Endothelial cell of umbilical vein (primary cell): ENCODE measurements around the gene ASB13. TPM values are rescaled to one million over a fixed set of nuclear protein-coding genes. Genes with fewer than 3 reads are reported as not detected.

Experiments used
- BruUV-seq: library from RNA; stranded (reverse); fragments of 400-500 nt; replicated peaks from 2 replicates; lab custom pipeline; 2021; lab: Mats Ljungman, UMichigan
- CTCF ChIA-PET: fragments of 300-600, 350-600 bp; sonication (Branson Sonifier 250); formaldehyde crosslinking; loops from one replicate; lab custom pipeline; 2021; ENCODE audit warnings: antibody characterized with exemption, inconsistent platforms; lab: Charles Lee
- POLR2A ChIA-PET: fragments of 300-600, 350-600 bp; sonication (Branson Sonifier 250); formaldehyde crosslinking; loops from one replicate; lab custom pipeline; 2021; ENCODE audit warnings: antibody characterized with exemption, inconsistent platforms; lab: Charles Lee
- DNase-seq: peaks from one replicate; pipeline ENCODE4 v3.0.0-alpha.2; 2011; ENCODE audit warnings: low read depth, low spot score
- FAIRE-seq: peaks from 2 replicates; lab custom pipeline; 2011; peaks lifted over from hg19 to GRCh38; lab: Jason Lieb, UNC
- H2AFZ ChIP-seq: 2 replicates; pipeline ENCODE4 v1.6.0; 2012; ENCODE audit warnings: low read depth, low read length, control low read depth, inconsistent platforms
- H3K27ac ChIP-seq: 2 replicates; pipeline ENCODE4 v1.5.1; 2011; ENCODE audit warnings: low read depth, mild to moderate bottlenecking, control low read depth, low read length, moderate library complexity; ENCODE audit not compliant: insufficient read depth
- H3K27me3 ChIP-seq, 2 experiments: 2 replicates each; pipeline versions ENCODE4 v1.6.0 to v1.6.1; 2011; ENCODE audit warnings: low read length in 2 of 2, mixed read lengths in 1 of 2; ENCODE audit not compliant: control insufficient read depth in 2 of 2, insufficient read depth in 2 of 2
- H3K36me3 ChIP-seq, 2 experiments: 2 replicates in 1 of 2; 3 replicates in 1 of 2; pipeline ENCODE4 v1.5.1; 2011; ENCODE audit warnings: low read length in 2 of 2, mild to moderate bottlenecking in 1 of 2, moderate library complexity in 1 of 2; ENCODE audit not compliant: control insufficient read depth in 2 of 2, insufficient read depth in 2 of 2; ENCODE audit errors: extremely low read depth in 1 of 2
- H3K4me1 ChIP-seq: 3 replicates; pipeline ENCODE4 v1.5.1; 2011; ENCODE audit warnings: mild to moderate bottlenecking, low read length; ENCODE audit not compliant: control insufficient read depth, insufficient read depth; ENCODE audit errors: extremely low read depth
- H3K4me2 ChIP-seq: 2 replicates; pipeline ENCODE4 v1.6.1; 2011; ENCODE audit warnings: low read length, control low read depth, mixed read lengths; ENCODE audit not compliant: insufficient read depth
- H3K4me3 ChIP-seq, 3 experiments: fragments of 200-600 bp in 1 of 3; sonication (generic), shearing (Covaris generic) in 1 of 3; replicated peaks in 1 of 3; 2 replicates each; pipeline ENCODE4 v1.5.1; 2011 to 2016; ENCODE audit warnings: control low read depth in 3 of 3, low read length in 3 of 3, mild to moderate bottlenecking in 2 of 3, inconsistent platforms in 1 of 3, low read depth in 1 of 3, moderate library complexity in 1 of 3; ENCODE audit not compliant: insufficient read depth in 1 of 3
- H3K79me2 ChIP-seq: 2 replicates; pipeline ENCODE4 v1.6.0; 2012; ENCODE audit warnings: low read length, inconsistent platforms; ENCODE audit not compliant: control insufficient read depth, insufficient read depth
- H3K9ac ChIP-seq: replicated peaks from 2 replicates; pipeline ENCODE3; 2011; ENCODE audit warnings: low read length, control low read depth; ENCODE audit not compliant: insufficient read depth; ENCODE audit errors: extremely low read depth
- H3K9me1 ChIP-seq: replicated peaks from 3 replicates; pipeline ENCODE4 v1.6.0; 2011; ENCODE audit warnings: mild to moderate bottlenecking, low read length; ENCODE audit not compliant: control insufficient read depth, insufficient read depth; ENCODE audit errors: extremely low read depth
- H3K9me3 ChIP-seq: replicated peaks from 2 replicates; pipeline ENCODE4 v1.5.1; 2012; ENCODE audit warnings: low read length, inconsistent platforms; ENCODE audit not compliant: control insufficient read depth, insufficient read depth
- H4K20me1 ChIP-seq: replicated peaks from 2 replicates; pipeline ENCODE3; 2011; ENCODE audit warnings: mild to moderate bottlenecking, low read length; ENCODE audit not compliant: control insufficient read depth, insufficient read depth; ENCODE audit errors: extremely low read depth
- CTCF ChIP-seq, 2 donors: IDR thresholded peaks; 1 replicate in 1 of 2; 2 replicates in 1 of 2; pipeline ENCODE4 v1.5.1; 2011; ENCODE audit warnings: low read length in 2 of 2, mild to moderate bottlenecking in 2 of 2, moderate library complexity in 2 of 2, control low read depth in 1 of 2, inconsistent platforms in 1 of 2, low read depth in 1 of 2; ENCODE audit not compliant: insufficient read depth in 1 of 2; ENCODE audit errors: extremely low read depth in 1 of 2
- EZH2 ChIP-seq: IDR thresholded peaks from 2 replicates; pipeline ENCODE4 v1.6.1; 2012; ENCODE audit warnings: borderline replicate concordance, low read depth, mild to moderate bottlenecking, moderate library complexity, low read length, inconsistent platforms; ENCODE audit not compliant: severe bottlenecking
- FOS ChIP-seq: IDR thresholded peaks from 2 replicates; pipeline ENCODE4 v1.6.1; 2011; ENCODE audit warnings: mild to moderate bottlenecking, low read length, moderate library complexity, borderline replicate concordance; ENCODE audit not compliant: insufficient read depth
- GATA2 ChIP-seq: IDR thresholded peaks from 2 replicates; pipeline ENCODE4 v1.7.0; 2011; ENCODE audit warnings: low read depth, mild to moderate bottlenecking, moderate library complexity, mixed read lengths, low read length; ENCODE audit not compliant: insufficient read length, insufficient read depth
- JUN ChIP-seq: IDR thresholded peaks from 2 replicates; pipeline ENCODE4 v1.6.1; 2011; ENCODE audit warnings: borderline replicate concordance, low read depth; ENCODE audit not compliant: insufficient read length, insufficient read depth
- MAX ChIP-seq: IDR thresholded peaks from 2 replicates; pipeline ENCODE4 v1.6.1; 2011; ENCODE audit not compliant: insufficient read depth, insufficient read length
- POLR2A ChIP-seq: IDR thresholded peaks from 2 replicates; pipeline ENCODE4 v1.6.1; 2012; ENCODE audit warnings: low read depth, mild to moderate bottlenecking, control low read depth, low read length
- POLR2AphosphoS5 ChIP-seq: IDR thresholded peaks from 2 replicates; pipeline ENCODE4 v1.6.1; 2012; ENCODE audit warnings: low read depth, mild to moderate bottlenecking, control low read depth, low read length, moderate library complexity; ENCODE audit not compliant: insufficient read depth
- dilution Hi-C: fragments of 300-500 bp; cut with MboI; formaldehyde crosslinking; loops from one replicate; pipeline ENCODE4 v1.15.0; 2019; ENCODE audit warnings: low sequenced_read_pairs; ENCODE audit not compliant: extremely low pct_ligation_motif_present
- intact Hi-C: fragments of 100-400 bp; cut with micrococcal nuclease; formaldehyde crosslinking; loops from one replicate; pipeline ENCODE4 v1.10.0; 2022
- polyA plus RNA-seq, 4 experiments: library from polyadenylated mRNA; depleted of rRNA in 3 of 4; stranded (reverse) in 3 of 4; unstranded in 1 of 4; fragments of >200 nt; gene quantifications; 2 replicates each; pipeline versions ENCODE4 v1.2.1 to v1.2.3, GENCODE V29; 2011 to 2012; ENCODE audit warnings: missing spikeins in 1 of 4
- total RNA-seq: library from RNA; stranded (reverse); gene quantifications from 2 replicates; pipeline ENCODE4 v1.2.3, GENCODE V29; 2021

The ASB13 gene
- total and polyA plus RNA-seq, 2 donors (not counting 3 experiments of a cell fraction or from before 2014, with no cell fraction given): 6.3 to 7.3 TPM

GRCh38 chr10:5694573-5694972 is 28.2 kb upstream of the ASB13 start:
- dilution Hi-C loops: no loop called here
- intact Hi-C loops: no loop called here
- Histone ChIP-seq H3K79me2 (peaks cover 81% of the 10 kb centered on the region), H3K27me3 (no peaks in the 10 kb centered on the region), H2AFZ (no peak overlapping the region), H3K4me3 (no peak overlapping the region), H3K9ac (no peak overlapping the region), H3K36me3 (no peaks in the 10 kb centered on the region), H4K20me1 (peaks cover 6% of the 10 kb centered on the region), H3K9me3 (no peaks in the 10 kb centered on the region), H3K4me1 (peaks cover 2% of the 10 kb centered on the region), H3K9me1 (no peaks in the 10 kb centered on the region), H3K27ac (no peak overlapping the region), H3K4me2 (no peak overlapping the region)
- TF ChIP-seq CTCF (IDR thresholded peaks at IDR 0.05; ENCODE audit: extremely low read depth in 1 of 2, insufficient read depth in 1 of 2, low read depth in 1 of 2, low read length in 2 of 2) (no peak), POLR2A (no peak), FOS (no peak), JUN (no peak), POLR2AphosphoS5 (no peak), GATA2 (no peak), EZH2 (no peak), MAX (no peak)
- FAIRE-seq (no peak), DNase-seq (no peak)
- no TSS peak for BruUV-seq
- CTCF ChIA-PET: interaction anchor here (1.0 kb wide), 1 partner anchor 11 kb away, joined by 3 read pairs; no protein-coding TSS in a partner anchor
- POLR2A ChIA-PET: no interaction called here
